SIG-M5 treated with dmso at 0.1 percent for 504 hours (cell line): ENCODE measurements around the gene DUSP16.
"Not testable (repeated sequence)": the region's sequence is repeated elsewhere in the genome, so short reads cannot be mapped to it uniquely, and the experiment has no call there.

Experiments
- DNase-seq: peaks from one replicate; lab custom pipeline; 2025; ENCODE audit not compliant: unreplicated experiment; lab: John Stamatoyannopoulos, UW

The DUSP16 gene

DNA sequence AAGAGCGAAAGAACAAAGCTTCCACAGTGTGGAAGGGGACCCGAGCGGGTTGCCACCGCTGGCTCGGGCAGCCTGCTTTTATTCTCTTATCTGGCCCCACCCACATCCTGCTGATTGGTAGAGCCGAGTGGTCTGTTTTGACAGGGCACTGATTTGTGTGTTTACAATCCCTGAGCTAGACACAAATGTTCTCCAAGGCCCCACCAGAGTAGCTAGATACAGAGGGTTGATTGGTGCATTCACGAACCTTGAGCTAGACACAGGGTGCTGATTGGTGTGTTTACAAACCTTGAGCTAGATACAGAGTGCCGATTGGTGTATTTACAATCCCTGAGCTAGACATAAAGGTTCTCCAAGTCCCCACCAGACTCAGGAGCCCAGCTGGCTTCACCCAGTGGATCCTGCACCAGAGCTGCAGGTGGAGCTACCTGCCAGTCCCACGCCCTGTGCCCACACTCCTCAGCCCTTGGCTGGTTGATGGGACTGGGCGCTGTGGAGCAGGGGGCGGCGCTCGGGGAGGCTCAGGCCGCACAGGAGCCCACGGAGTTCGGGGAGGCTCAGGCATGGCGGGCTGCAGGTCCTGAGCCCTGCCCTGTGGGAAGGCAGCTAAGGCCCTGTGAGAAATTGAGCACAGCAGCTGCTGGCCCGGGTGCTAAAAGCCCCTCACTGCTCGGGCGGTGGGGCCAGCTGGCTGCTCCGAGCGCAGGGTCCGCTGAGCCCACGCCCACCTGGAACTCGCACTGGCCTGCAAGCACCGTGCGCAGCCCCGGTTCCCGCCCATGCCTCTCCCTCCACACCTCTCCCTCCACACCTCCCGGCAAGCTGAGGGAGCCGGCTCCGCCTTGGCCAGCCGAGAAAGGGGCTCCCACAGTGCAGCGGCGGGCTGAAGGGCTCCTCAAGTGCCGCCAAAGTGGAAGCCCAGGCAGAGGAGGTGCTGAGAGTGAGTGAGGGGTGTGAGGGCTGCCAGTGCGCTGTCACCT, 90.4 kb downstream of the DUSP16 start:
- not testable (repeated sequence) for DNase-seq

GRCh38 chr12:12470751-12471306, 91.8 kb downstream of the DUSP16 start:
- no peak for DNase-seq

GRCh38 chr12:12469386-12469785, 93.3 kb downstream of the DUSP16 start:
- no peak for DNase-seq

- no peak for DNase-seq
These were observed 94.1 kb downstream of the DUSP16 start for GRCh38 chr12:12468575-12468974.

GRCh38 chr12:12467688-12468261, 94.9 kb downstream of the DUSP16 start:
- peak; percentile 90 for DNase-seq

DNA sequence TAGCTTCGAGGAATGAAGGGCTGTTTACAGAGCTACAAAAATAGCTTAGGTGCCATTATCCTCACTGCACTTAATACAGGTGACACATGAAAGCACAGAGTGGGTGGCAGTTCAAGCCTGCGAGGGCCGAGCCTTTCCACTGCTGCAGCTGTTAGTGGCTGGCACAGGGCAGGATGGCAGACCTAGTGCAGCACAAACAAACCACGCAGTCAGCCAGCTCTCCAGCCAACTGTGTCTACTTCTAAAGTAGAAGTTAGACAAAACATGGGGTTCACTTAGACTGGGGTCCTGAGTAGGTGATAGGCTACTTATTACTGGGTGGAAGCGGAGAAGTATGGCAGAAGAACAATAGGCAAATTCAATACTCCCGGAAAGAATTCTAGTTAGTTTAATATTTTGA, 95.4 kb downstream of the DUSP16 start:
- DNase-seq: no peak

DNA sequence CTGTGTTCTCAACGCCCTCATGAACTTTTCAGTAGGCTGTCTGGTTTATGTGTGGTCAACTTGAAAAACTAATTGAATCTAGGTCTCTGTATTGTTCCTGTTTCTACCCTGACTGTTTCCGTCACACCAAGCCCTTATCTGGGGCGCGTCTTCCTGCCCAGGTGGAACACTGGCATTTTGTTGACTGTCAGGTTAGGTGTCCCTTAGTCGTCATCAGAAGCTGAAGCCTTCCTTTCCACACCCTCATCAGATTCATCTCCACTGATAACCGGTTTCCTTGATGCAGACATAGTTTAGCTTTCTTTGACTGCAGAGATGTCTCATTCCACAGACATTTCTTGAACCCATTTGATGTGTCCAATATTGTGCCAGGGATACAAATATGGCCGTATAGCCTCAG, 96.5 kb downstream of the DUSP16 start:
- DNase-seq: no peak

DNA sequence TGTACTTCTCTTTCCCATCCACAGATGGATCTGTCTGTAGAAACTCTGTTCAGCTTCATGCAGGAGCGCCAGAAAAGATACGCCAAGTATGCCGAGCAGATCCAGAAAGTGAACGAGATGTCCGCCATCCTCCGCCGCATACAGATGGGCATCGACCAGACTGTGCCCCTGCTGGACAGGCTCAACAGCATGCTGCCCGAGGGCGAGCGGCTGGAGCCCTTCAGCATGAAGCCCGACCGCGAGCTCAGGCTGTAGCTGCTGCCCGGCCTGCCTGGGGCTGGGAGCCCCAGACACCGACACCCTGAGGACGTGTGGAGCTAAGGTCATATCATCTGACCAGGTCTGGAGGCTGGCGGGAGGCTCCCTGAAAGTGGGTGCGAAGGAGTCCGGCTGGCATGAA, 97.1 kb downstream of the DUSP16 start:
- no peak for DNase-seq

GRCh38 chr12:12461923-12462315, 100.7 kb downstream of the DUSP16 start:
- DNase-seq: no peak

DNA sequence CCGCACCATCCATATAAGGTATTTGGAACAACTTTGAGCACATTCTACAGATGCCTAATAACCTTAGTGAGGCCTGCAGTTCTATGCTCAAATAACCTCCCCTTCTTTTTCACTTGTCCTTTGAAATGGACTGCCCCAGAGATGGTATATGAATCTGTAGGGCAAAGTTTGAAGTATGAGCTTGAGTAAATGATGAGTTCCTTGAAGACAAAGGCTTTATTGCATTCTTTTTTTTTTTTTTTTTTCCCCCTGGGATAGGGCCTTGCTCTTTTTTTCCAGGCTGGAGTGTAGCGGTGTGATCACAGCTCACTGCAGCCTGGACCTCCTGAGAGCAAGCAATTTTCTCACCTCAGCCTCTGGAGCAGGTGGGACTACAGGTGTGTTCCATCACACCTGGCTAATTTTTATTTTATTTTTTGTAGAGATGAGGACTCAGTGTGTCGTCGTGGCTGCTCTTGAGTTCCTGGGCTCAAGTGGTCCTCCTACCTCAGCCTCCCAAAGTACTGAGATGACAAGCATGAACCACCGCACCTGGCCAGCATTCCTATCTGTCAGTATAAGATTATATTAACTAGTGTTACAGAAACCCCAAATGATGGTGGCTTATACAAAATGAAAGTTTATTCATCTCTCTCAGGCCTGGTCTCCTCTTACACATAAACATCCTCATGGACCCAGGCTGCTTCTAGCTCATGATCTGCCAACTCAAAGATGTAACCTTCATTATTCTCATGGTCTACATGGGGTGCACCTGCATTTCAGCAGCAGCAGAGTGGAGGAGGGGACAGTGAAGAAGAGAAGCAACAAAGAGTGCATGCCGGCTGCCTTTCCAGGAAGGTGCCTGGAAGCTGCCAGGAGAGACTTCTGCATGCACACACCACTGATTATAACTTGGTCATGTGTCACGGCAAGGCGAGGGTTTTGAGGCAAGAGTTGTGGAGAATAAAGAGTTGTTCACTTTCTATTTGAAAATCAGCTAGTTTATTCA, 101.4 kb downstream of the DUSP16 start:
- DNase-seq: no peak

- peak; percentile 57 for DNase-seq
These were observed 106.0 kb downstream of the DUSP16 start for GRCh38 chr12:12456637-12457036.

- DNase-seq: no peak
These were observed 108.3 kb downstream of the DUSP16 start for GRCh38 chr12:12454315-12454714.

- DNase-seq: no peak
These were observed 109.0 kb downstream of the DUSP16 start for GRCh38 chr12:12453635-12454034.

DNA sequence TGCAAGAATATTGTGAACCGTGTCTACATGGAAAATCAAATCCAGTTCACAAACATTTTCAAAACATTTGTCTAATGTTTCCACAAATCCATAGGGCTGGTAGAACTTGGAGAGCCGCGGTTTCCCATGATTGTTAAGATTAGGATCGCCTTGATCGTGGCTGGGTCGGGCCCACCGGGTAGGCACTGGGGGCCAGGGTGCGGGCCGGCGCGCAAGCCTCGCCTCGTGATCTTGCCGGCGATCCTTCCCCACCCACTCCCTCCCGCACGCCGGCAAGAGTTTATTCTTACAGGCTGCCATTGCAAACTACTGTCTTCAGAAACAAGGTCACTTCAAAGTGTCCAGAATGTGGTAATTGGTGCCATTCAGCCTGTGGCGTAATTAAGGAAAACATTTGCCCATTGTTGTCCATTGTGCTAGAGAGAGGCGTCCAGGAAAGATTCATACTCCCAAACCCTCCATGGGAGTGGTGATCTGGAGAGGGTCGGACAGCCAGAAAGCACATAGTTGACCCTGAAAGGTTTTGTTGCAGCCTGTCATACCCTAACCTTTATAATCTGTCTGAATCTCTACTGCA, 110.2 kb downstream of the DUSP16 start:
- DNase-seq: no peak

DNA sequence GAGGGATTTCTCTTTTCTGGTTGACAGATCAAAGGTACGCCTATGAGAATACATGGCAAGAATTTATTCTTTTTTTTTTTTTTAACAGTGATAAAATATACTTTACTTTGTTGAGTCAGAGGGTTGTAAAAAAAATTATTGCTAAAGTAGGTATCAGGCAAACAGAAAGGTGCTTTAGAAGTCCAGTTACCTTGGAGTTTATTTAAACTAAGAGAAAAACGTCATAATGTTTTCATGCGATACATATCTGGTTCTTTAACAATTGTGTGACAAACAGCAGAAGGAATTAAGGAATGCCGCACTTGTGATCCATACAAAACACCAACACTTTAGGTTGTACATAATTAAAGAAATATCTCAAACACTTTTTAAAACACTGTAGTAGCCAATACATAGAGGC, 111.6 kb downstream of the DUSP16 start:
- DNase-seq: no peak

- no peak for DNase-seq
These were observed 112.6 kb downstream of the DUSP16 start for GRCh38 chr12:12450043-12450471.

DNA sequence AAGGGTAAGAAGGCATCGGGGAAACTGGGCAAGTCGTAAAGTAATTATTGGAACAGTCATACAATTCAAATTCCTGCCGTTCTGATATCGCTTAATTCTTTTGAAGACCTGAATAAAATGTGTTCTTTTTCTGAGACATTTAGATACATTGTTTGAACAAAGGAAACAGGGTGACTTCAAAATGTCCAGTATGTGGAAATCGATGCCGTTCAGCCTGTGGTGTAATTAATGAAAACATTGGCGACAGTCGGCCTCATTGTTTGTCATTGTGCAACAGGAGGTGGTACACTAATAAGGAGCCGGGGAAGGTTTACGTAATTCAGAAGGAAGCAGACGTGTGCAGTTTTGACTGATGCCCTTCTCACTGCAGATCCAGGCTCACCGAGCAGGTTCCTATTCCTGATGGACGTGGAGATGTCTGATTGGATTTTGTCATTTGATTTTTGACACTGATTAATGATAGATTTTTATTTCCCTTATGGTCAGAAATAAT, 113.1 kb downstream of the DUSP16 start:
- peak; percentile 97 for DNase-seq

DNA sequence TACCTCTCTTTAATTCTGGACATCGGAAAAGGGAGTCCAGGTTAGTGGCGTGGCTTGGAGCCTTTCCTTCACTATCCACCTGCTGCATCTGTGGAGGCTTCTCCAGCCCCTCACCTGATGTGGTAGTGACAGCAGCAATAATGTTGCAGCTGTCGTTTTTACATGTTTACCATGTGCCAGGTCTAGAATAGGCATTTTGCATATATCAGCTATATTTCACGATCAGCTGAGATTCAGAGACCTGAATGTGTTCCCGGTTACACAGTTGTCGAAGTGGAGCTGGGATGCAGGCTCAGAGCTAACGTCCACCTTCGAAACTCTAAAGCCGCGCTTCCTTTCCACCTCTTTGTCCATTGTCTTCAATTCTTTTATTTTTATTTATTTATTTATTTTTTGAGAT, 114.8 kb downstream of the DUSP16 start:
- DNase-seq: no peak

GRCh38 chr12:12447236-12447635, 115.4 kb downstream of the DUSP16 start:
- no peak for DNase-seq

- DNase-seq: peak; percentile 60
These were observed 115.9 kb downstream of the DUSP16 start for GRCh38 chr12:12446786-12447185.

- no peak for DNase-seq
These were observed 116.8 kb downstream of the DUSP16 start for GRCh38 chr12:12445882-12446181.
